CD4-positive, alpha-beta T cell (primary cell): ENCODE data around the gene NIT1. TPM values are rescaled to one million over a fixed set of nuclear protein-coding genes. Genes with fewer than 3 reads are reported as not detected.

Experiments
- ATAC-seq: fragments of 200-7000 bp; cut with Tn5 transposase; one replicate; pipeline ENCODE4 v1.10.0; 2022; ENCODE audit warnings: mild to moderate bottlenecking; ENCODE audit not compliant: poor library complexity
- CTCF ChIA-PET: fragments of 350-600 bp; sonication (Branson Sonifier 250); formaldehyde crosslinking; loops from one replicate; lab custom pipeline; 2021; ENCODE audit warnings: antibody characterized with exemption, inconsistent platforms; lab: Charles Lee
- POLR2A ChIA-PET: fragments of 350-600 bp; sonication (Branson Sonifier 250); formaldehyde crosslinking; loops from one replicate; lab custom pipeline; 2021; ENCODE audit warnings: antibody characterized with exemption, inconsistent platforms; lab: Charles Lee
- DNase-seq, 14 experiments: peaks; one replicate each; pipeline ENCODE4 v3.0.0-alpha.2; 2013 to 2020; ENCODE audit warnings: mixed read lengths in 2 of 14
- H3K27ac ChIP-seq, 2 donors: one replicate each; pipeline versions ENCODE4 v1.5.1 to v1.7.0; 2013; ENCODE audit warnings: low read length in 2 of 2, low read depth in 1 of 2, mild to moderate bottlenecking in 1 of 2
- H3K27me3 ChIP-seq, 2 experiments: 1 replicate in 1 of 2; 2 replicates in 1 of 2; pipeline versions ENCODE4 v1.6.1 to v1.7.0; 2013; ENCODE audit warnings: low read length in 2 of 2, control low read depth in 1 of 2, mild to moderate bottlenecking in 1 of 2, moderate library complexity in 1 of 2; ENCODE audit not compliant: insufficient read depth in 2 of 2, control insufficient read depth in 1 of 2
- H3K36me3 ChIP-seq: one replicate; pipeline ENCODE4 v1.6.1; 2013; ENCODE audit warnings: low read length, control low read depth; ENCODE audit not compliant: insufficient read depth
- H3K4me1 ChIP-seq: one replicate; pipeline ENCODE4 v1.6.1; 2013; ENCODE audit warnings: low read length, control low read depth; ENCODE audit not compliant: insufficient read depth
- H3K4me3 ChIP-seq: one replicate; pipeline ENCODE4 v1.5.1; 2013; ENCODE audit warnings: mild to moderate bottlenecking, low read length, moderate library complexity
- H3K9me3 ChIP-seq, 2 experiments: 1 replicate in 1 of 2; 2 replicates in 1 of 2; pipeline versions ENCODE4 v1.6.1 to v1.7.0; 2013; ENCODE audit warnings: low read length in 2 of 2, mild to moderate bottlenecking in 2 of 2, control low read depth in 1 of 2, moderate library complexity in 1 of 2; ENCODE audit not compliant: control insufficient read depth in 1 of 2, insufficient read depth in 1 of 2
- H3K27ac Mint-ChIP-seq: one replicate; pipeline ENCODE4 v1.8.0; 2020; ENCODE audit warnings: mixed read lengths
- H3K27me3 Mint-ChIP-seq: one replicate; pipeline ENCODE4 v1.8.0; 2021; ENCODE audit warnings: mixed read lengths
- H3K36me3 Mint-ChIP-seq: one replicate; pipeline ENCODE4 v1.8.0; 2021; ENCODE audit warnings: low read depth, mixed read lengths
- H3K4me1 Mint-ChIP-seq: one replicate; pipeline ENCODE4 v1.8.0; 2021; ENCODE audit warnings: low read depth, mixed read lengths
- H3K4me3 Mint-ChIP-seq: one replicate; pipeline ENCODE4 v1.8.0; 2020; ENCODE audit warnings: mild to moderate bottlenecking, mixed read lengths
- H3K9me3 Mint-ChIP-seq: one replicate; pipeline ENCODE4 v1.8.0; 2020; ENCODE audit warnings: mixed read lengths
- intact Hi-C, 2 experiments: fragments of 100-400 bp; cut with DNase I in 1 of 2; cut with micrococcal nuclease in 1 of 2; formaldehyde crosslinking; loops; one replicate each; pipeline versions ENCODE4 v1.15.1 to v1.9.0; 2023 to 2025; cut with DNase I, micrococcal nuclease
- total RNA-seq, 174 experiments: library from RNA in 2 of 174; stranded (reverse) in 2 of 174; gene quantifications; one replicate each; pipeline ENCODE4 v1.2.3 and lab custom pipeline; 2021 to 2026
- TF ChIP-seq, protein P1 (sequence below): fragments of 200-600 bp; IDR thresholded peaks from one replicate; pipeline ENCODE4 v1.8.0; 2022; ENCODE audit warnings: antibody characterized with exemption, mild to moderate bottlenecking

Gene NIT1
- total RNA-seq, 2 experiments from 2014 or later, result 15.9 to 18.0 TPM

DNA sequence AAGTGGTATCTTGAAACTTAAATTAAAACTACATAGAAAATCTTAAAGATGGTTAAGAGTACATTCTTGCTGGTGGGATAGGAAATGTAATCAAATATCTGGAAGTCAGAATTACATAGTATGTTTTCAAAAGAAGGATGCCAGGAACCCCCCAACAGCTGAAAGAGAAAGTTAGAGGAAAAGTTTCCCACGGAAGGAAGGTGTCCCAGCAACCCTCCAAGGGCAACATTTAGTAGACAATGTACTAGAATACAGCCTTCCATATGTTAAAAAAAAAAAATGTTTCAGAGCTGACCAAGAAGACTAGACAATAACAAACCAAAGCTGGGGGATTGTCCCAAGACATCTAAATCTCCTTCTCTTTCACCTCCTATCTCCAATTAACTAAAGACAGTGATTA lies 12.4 kb downstream of the NIT1 start:
- H3K36me3 Mint-ChIP-seq, result peaks cover 62% of the 10 kb centered on the region
- no peak overlapping the region for H3K4me3 Mint-ChIP-seq
- CTCF ChIA-PET, result interaction anchor here (2.3 kb wide), 1 partner anchor 35 kb away, joined by 5 read pairs; the partner anchor contains the start of gene PPOX
- Histone ChIP-seq H3K27me3 (no peaks in the 10 kb centered on the region), H3K4me3 (no peak overlapping the region), H3K36me3 (peaks cover 40% of the 10 kb centered on the region), H3K4me1 (peaks cover 49% of the 10 kb centered on the region), H3K9me3 (no peaks in the 10 kb centered on the region), H3K27ac (peak overlapping the region in 1 of 2 donors; percentile 20)
- H3K9me3 Mint-ChIP-seq, result no peaks in the 10 kb centered on the region
- POLR2A ChIA-PET, result interaction anchor here (0.9 to 3.1 kb wide), 3 partner anchors 12 to 61 kb away, joined by 4 to 35 read pairs (median 5); partner anchors contain the start of genes ARHGAP30, NIT1 and PFDN2
- H3K27ac Mint-ChIP-seq, result no peak overlapping the region
- H3K27me3 Mint-ChIP-seq, result no peaks in the 10 kb centered on the region
- intact Hi-C loops, result loop anchor here (5.0 to 10.0 kb wide), 2 partner anchors 37 to 845 kb away; partner anchors contain the start of genes PPOX (in 2 of the 2) and PEX19 (in 1 of the 2)
- TF ChIP-seq, protein P1, sequence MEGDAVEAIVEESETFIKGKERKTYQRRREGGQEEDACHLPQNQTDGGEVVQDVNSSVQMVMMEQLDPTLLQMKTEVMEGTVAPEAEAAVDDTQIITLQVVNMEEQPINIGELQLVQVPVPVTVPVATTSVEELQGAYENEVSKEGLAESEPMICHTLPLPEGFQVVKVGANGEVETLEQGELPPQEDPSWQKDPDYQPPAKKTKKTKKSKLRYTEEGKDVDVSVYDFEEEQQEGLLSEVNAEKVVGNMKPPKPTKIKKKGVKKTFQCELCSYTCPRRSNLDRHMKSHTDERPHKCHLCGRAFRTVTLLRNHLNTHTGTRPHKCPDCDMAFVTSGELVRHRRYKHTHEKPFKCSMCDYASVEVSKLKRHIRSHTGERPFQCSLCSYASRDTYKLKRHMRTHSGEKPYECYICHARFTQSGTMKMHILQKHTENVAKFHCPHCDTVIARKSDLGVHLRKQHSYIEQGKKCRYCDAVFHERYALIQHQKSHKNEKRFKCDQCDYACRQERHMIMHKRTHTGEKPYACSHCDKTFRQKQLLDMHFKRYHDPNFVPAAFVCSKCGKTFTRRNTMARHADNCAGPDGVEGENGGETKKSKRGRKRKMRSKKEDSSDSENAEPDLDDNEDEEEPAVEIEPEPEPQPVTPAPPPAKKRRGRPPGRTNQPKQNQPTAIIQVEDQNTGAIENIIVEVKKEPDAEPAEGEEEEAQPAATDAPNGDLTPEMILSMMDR, result no peak
- H3K4me1 Mint-ChIP-seq, result peaks cover 53% of the 10 kb centered on the region
- ATAC-seq, result no peak
- DNase-seq, result no peak

DNA sequence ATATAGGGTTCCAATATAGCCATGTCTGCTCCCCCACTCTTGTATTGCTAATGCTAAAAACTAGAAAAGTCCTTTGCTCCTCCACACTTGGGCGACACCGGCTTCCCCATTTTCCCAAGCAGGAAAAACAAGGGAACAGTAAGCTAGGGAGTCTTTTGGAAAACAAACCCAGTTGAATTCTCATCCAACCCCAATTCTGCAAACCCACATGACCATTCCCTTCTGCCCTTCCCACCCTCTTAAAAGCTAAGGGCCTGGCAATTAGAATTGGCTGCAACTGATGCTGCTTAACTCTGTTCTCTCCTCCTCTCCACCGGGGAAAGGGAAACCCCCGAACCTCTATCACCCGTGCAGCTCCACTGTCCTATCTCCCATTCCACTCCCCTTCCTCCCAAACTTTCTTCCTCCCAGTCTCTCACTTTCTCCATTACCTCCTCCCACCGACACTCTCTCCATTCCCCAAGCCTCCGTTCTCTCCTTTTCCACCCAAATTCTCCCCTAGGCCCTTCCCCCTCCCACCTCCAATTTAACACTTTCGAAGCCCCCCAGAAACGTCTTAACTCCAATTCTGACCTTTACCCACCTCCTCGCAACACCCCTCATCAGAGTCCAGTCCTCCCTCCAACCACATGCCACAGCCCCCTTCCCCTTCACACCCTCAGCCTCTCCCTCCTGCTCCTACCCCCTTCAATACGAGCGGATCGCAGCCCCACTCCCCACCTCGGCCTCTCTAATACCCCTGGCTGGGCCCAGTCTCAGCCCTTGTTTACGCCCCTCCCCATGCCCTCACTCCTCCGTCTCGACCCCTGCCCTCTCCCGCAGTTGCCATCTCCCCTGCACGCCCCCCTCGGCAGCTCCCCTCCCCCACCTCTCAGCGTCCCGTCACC lies 13.9 kb downstream of the NIT1 start:
- Histone ChIP-seq H3K27me3 (no peaks in the 10 kb centered on the region), H3K9me3 (no peaks in the 10 kb centered on the region), H3K27ac (peak overlapping the region; percentile 79 to 94), H3K4me3 (peak overlapping the region; percentile 98), H3K4me1 (peaks cover 49% of the 10 kb centered on the region), H3K36me3 (peaks cover 30% of the 10 kb centered on the region)
- POLR2A ChIA-PET, result interaction anchor here (0.7 to 3.4 kb wide), 15 partner anchors 14 to 1069 kb away, joined by 3 to 37 read pairs (median 6); partner anchors contain the start of genes ARHGAP30, B4GALT3, F11R and KLHDC9
- no peaks in the 10 kb centered on the region for H3K9me3 Mint-ChIP-seq
- DNase-seq, result peak in 2 of 14 experiments; percentile 53 to 55
- ATAC-seq, result no peak
- TF ChIP-seq, protein P1, result no peak
- CTCF ChIA-PET, result interaction anchor here (0.6 to 2.3 kb wide), 5 partner anchors 14 to 34 kb away, joined by 3 to 8 read pairs (median 5); partner anchors contain the start of genes NIT1, PFDN2, PPOX and UFC1
- no peaks in the 10 kb centered on the region for H3K27me3 Mint-ChIP-seq
- no peak overlapping the region for H3K27ac Mint-ChIP-seq
- peaks cover 48% of the 10 kb centered on the region for H3K36me3 Mint-ChIP-seq
- no peak overlapping the region for H3K4me3 Mint-ChIP-seq
- intact Hi-C loops, result loop anchor here (1.0 to 10.0 kb wide), 6 partner anchors 12 to 847 kb away; partner anchors contain the start of genes PPOX (in 2 of the 2), UFC1 (in 2 of the 2), NIT1 (in 1 of the 2) and PEX19 (in 1 of the 2)
- H3K4me1 Mint-ChIP-seq, result peaks cover 49% of the 10 kb centered on the region
